Measurements from ENCODE around the gene EWSR1. TPM values are rescaled to one million over a fixed set of nuclear protein-coding genes. Genes with fewer than 3 reads are reported as not detected.

The EWSR1 gene
- total RNA-seq, 1 experiment from 2014 or later = 462 TPM

GRCh38 chr22:29341056-29341848, 73.2 kb downstream of the EWSR1 start:
- WGBS (ENCODE audit: extremely low coverage, insufficient read length, low lambda C conversion rate) = no CpG with 5 or more reads among the region's 25 CpGs
- no peak overlapping the region for H2BK12ac ChIP-seq (ENCODE audit: insufficient read length, low read depth, low read length)
- H3K79me2 ChIP-seq (ENCODE audit: insufficient read depth, low read length) = no peaks in the 10 kb centered on the region
- no peak overlapping the region for H2BK20ac ChIP-seq (ENCODE audit: low read depth, low read length, poor library complexity, severe bottlenecking)
- H3K27ac Mint-ChIP-seq = no peak overlapping the region
- DNase-seq = no peak
- H3T11ph ChIP-seq (ENCODE audit: low read length) = no peak overlapping the region
- no peak overlapping the region for H3K4ac ChIP-seq (ENCODE audit: low read depth, low read length)
- no peak overlapping the region for H3K18ac ChIP-seq (ENCODE audit: insufficient read length, low read depth, low read length)
- H3K27me3 Mint-ChIP-seq (ENCODE audit: low read depth) = no peaks in the 10 kb centered on the region
- H3K27me3 ChIP-seq (ENCODE audit: insufficient read depth, low read length) = no peaks in the 10 kb centered on the region
- TF ChIP-seq CTCF (conservative IDR thresholded peaks at IDR 0.05) = no peak
- no peaks in the 10 kb centered on the region for H3K79me1 ChIP-seq (ENCODE audit: insufficient read depth, low read depth, low read length, poor library complexity, severe bottlenecking)
- H3K27ac ChIP-seq (ENCODE audit: insufficient read length, low read depth, low read length) = no peak overlapping the region
- H2BK120ac ChIP-seq (ENCODE audit: low read depth, low read length, poor library complexity, severe bottlenecking) = no peak overlapping the region
- H4K20me1 ChIP-seq (ENCODE audit: control insufficient read depth, insufficient read depth, insufficient read length) = no peaks in the 10 kb centered on the region
- no peaks in the 10 kb centered on the region for H3K4me1 ChIP-seq (ENCODE audit: insufficient read depth, low read length)
- no peak overlapping the region for H2BK15ac ChIP-seq (ENCODE audit: low read depth, low read length)
- H3K23me2 ChIP-seq (ENCODE audit: insufficient read length, low read depth, low read length, poor library complexity, severe bottlenecking) = no peaks in the 10 kb centered on the region
- H3K9me3 Mint-ChIP-seq = no peaks in the 10 kb centered on the region
- H2AK5ac ChIP-seq (ENCODE audit: insufficient read length, low read length) = no peak overlapping the region
- no peak overlapping the region for H4K5ac ChIP-seq (ENCODE audit: insufficient read length, low read depth, low read length)
- no peak overlapping the region for H4K8ac ChIP-seq (replicated peaks; ENCODE audit: insufficient read length, low read depth, low read length)
- H3K36me3 Mint-ChIP-seq (ENCODE audit: insufficient read depth in 1 of 3, low read depth in 3 of 3) = peaks cover 30 to 85% (median 50%) of the 10 kb centered on the region in 3 experiments; a peak in 6 of 7 replicates
- no peak overlapping the region for H3K23ac ChIP-seq (ENCODE audit: insufficient read length, low read depth, low read length)
- no peak overlapping the region for H2AFZ ChIP-seq (ENCODE audit: low read length)
- H4K91ac ChIP-seq (ENCODE audit: insufficient read length, low read depth, low read length) = no peak overlapping the region
- no peak overlapping the region for H3K9ac ChIP-seq (ENCODE audit: extremely low read depth, insufficient read length, low read length)
- H3K9me3 ChIP-seq (ENCODE audit: control insufficient read depth, low read depth, low read length) = no peaks in the 10 kb centered on the region
- no peak overlapping the region for H3K4me3 Mint-ChIP-seq
- no peak overlapping the region for H3K14ac ChIP-seq (ENCODE audit: insufficient read depth, low read length)
- no peak overlapping the region for H2BK5ac ChIP-seq (ENCODE audit: insufficient read length, low read length)
- no peaks in the 10 kb centered on the region for H3K4me1 Mint-ChIP-seq
- H3K56ac ChIP-seq (ENCODE audit: insufficient read length, low read depth, low read length) = no peak overlapping the region
- H3K4me2 ChIP-seq (ENCODE audit: insufficient read depth, insufficient read length, low read length) = no peak overlapping the region
